K562 (cell line): ENCODE data around the gene RIMOC1. TPM values are rescaled to one million over a fixed set of nuclear protein-coding genes. Genes with fewer than 3 reads are reported as not detected.

Experiments
- ATAC-seq: fragments of 200-7000 bp; cut with Tn5 transposase; 3 replicates; pipeline ENCODE4 v1.9.1; 2020; ENCODE audit warnings: moderate library complexity
- BruUV-seq: library from RNA; stranded (reverse); fragments of 400-500 nt; replicated peaks from 2 replicates; lab custom pipeline; 2021; lab: Mats Ljungman, UMichigan
- CTCF ChIA-PET: fragments of 300-600 bp; formaldehyde crosslinking; extraction: SDS; loops from one replicate; lab custom pipeline; 2021; ENCODE audit warnings: low intra/inter-chr PET ratio; lab: Yijun Ruan, JAX
- POLR2A ChIA-PET: fragments of 300-600, 350-650 bp; sonication (Branson Sonifier 250); formaldehyde crosslinking; extraction: SDS; loops from one replicate; lab custom pipeline; 2021; ENCODE audit warnings: antibody characterized with exemption, inconsistent platforms; lab: Yijun Ruan, JAX
- DNase-seq, 4 experiments: peaks; one replicate each; pipeline versions ENCODE4 v3.0.0 to v3.0.0-alpha.2; 2011 to 2018; ENCODE audit warnings: low spot score in 3 of 4, mixed read lengths in 3 of 4; ENCODE audit errors: extremely low read depth in 1 of 4
- FAIRE-seq: peaks from 2 replicates; lab custom pipeline; 2011; peaks lifted over from hg19 to GRCh38; lab: Jason Lieb, UNC
- H2AFZ ChIP-seq: 2 replicates; pipeline ENCODE4 v1.6.0; 2011; ENCODE audit warnings: low read depth, low read length, control low read depth, inconsistent platforms
- H3K27ac ChIP-seq: fragments of 200-600 bp; 3 replicates; pipeline ENCODE4 v1.8.0; 2011; ENCODE audit warnings: low read depth, mild to moderate bottlenecking, control low read depth, inconsistent platforms, low read length, moderate library complexity, mixed read lengths; ENCODE audit errors: extremely low read depth
- H3K27me3 ChIP-seq, 2 experiments: fragments of 300-600 bp in 1 of 2; 2 replicates in 1 of 2; 3 replicates in 1 of 2; pipeline versions ENCODE4 v1.6.0 to v1.8.0; 2011; ENCODE audit warnings: inconsistent platforms in 2 of 2, low read length in 2 of 2, mild to moderate bottlenecking in 1 of 2, mixed read lengths in 1 of 2, moderate library complexity in 1 of 2; ENCODE audit not compliant: control insufficient read depth in 2 of 2, insufficient read depth in 2 of 2
- H3K36me3 ChIP-seq: fragments of 300-600 bp; 3 replicates; pipeline ENCODE4 v1.8.0; 2011; ENCODE audit warnings: mild to moderate bottlenecking, low read length, inconsistent platforms; ENCODE audit not compliant: control insufficient read depth, insufficient read depth
- H3K4me1 ChIP-seq, 2 experiments: fragments of 200-600 bp in 1 of 2; replicated peaks in 1 of 2; 2 replicates in 1 of 2; 3 replicates in 1 of 2; pipeline versions ENCODE4 v1.5.1 to v1.8.0; 2011; ENCODE audit warnings: inconsistent platforms in 2 of 2, low read length in 2 of 2, mild to moderate bottlenecking in 1 of 2, mixed read lengths in 1 of 2, moderate library complexity in 1 of 2; ENCODE audit not compliant: control insufficient read depth in 2 of 2, insufficient read depth in 2 of 2
- H3K4me2 ChIP-seq: 2 replicates; pipeline ENCODE4 v1.6.1; 2011; ENCODE audit warnings: low read length, control low read depth, inconsistent platforms, mixed read lengths; ENCODE audit not compliant: insufficient read depth
- H3K4me3 ChIP-seq: fragments of 200-600 bp; sonication (generic), shearing (Covaris generic); 2 replicates; pipeline ENCODE4 v1.5.1; 2016; ENCODE audit warnings: control low read depth, inconsistent platforms
- H3K79me2 ChIP-seq: fragments of 200-600 bp; 3 replicates; pipeline ENCODE4 v1.8.0; 2011; ENCODE audit warnings: low read length, inconsistent platforms; ENCODE audit not compliant: control insufficient read depth, insufficient read depth
- H3K9ac ChIP-seq, 2 experiments: 2 replicates each; pipeline versions ENCODE4 v1.6.0 to v1.6.1; 2011; ENCODE audit warnings: low read depth in 2 of 2, low read length in 2 of 2, control low read depth in 1 of 2, inconsistent platforms in 1 of 2, mild to moderate bottlenecking in 1 of 2, mixed read lengths in 1 of 2; ENCODE audit not compliant: insufficient read depth in 1 of 2
- H3K9me1 ChIP-seq: one replicate; pipeline ENCODE4 v1.6.0; 2011; ENCODE audit warnings: inconsistent platforms, mild to moderate bottlenecking, low read length, moderate library complexity; ENCODE audit not compliant: control insufficient read depth, insufficient read depth
- H3K9me3 ChIP-seq: replicated peaks from 2 replicates; pipeline ENCODE4 v1.5.1; 2011; ENCODE audit warnings: low read depth, low read length, inconsistent platforms; ENCODE audit not compliant: control insufficient read depth, insufficient read depth
- H4K20me1 ChIP-seq: replicated peaks from 2 replicates; pipeline ENCODE4 v1.6.1; 2011; ENCODE audit warnings: low read length, inconsistent platforms, mixed read lengths; ENCODE audit not compliant: control insufficient read depth, insufficient read depth
- ARID2 ChIP-seq: fragments of 450-650 bp; IDR thresholded peaks from 2 replicates; pipeline ENCODE4 v1.6.1; 2017; ENCODE audit warnings: antibody characterized with exemption, mild to moderate bottlenecking
- CC2D1A ChIP-seq: fragments of 450-650 bp; IDR thresholded peaks from 2 replicates; pipeline ENCODE4 v1.6.1; 2017; ENCODE audit warnings: mild to moderate bottlenecking
- ESRRA ChIP-seq: fragments of 450-650 bp; IDR thresholded peaks from 2 replicates; pipeline ENCODE4 v1.6.1; 2014; ENCODE audit warnings: low read depth, mild to moderate bottlenecking, moderate library complexity, borderline replicate concordance
- GATAD2A ChIP-seq: fragments of 450-650 bp; IDR thresholded peaks from 2 replicates; pipeline ENCODE4 v1.6.1; 2017
- HDGF ChIP-seq: fragments of 450-650 bp; IDR thresholded peaks from 2 replicates; pipeline ENCODE4 v1.6.1; 2016
- ILF3 ChIP-seq: fragments of 450-650 bp; IDR thresholded peaks from 2 replicates; pipeline ENCODE4 v1.6.1; 2018; ENCODE audit warnings: antibody characterized with exemption, mild to moderate bottlenecking, moderate library complexity, borderline replicate concordance
- MAFK ChIP-seq: IDR thresholded peaks from 2 replicates; pipeline ENCODE4 v1.6.1; 2011; ENCODE audit warnings: low read length, improper control_type of control experiment
- MTA3 ChIP-seq: fragments of 450-650 bp; formaldehyde crosslinking; IDR thresholded peaks from 2 replicates; pipeline ENCODE4 v1.6.1; 2017; ENCODE audit warnings: mild to moderate bottlenecking, borderline replicate concordance
- MYC ChIP-seq, 2 experiments: fragments of 250-450 bp in 1 of 2; sonication (Bioruptor Pico) in 1 of 2; IDR thresholded peaks; 2 replicates each; pipeline versions ENCODE4 v1.5.1 to v1.6.1; 2012 to 2021; ENCODE audit warnings: low read depth in 2 of 2, borderline replicate concordance in 1 of 2, improper control_type of control experiment in 1 of 2, low read length in 1 of 2, mild to moderate bottlenecking in 1 of 2, moderate library complexity in 1 of 2
- NFRKB ChIP-seq: fragments of 450-650 bp; IDR thresholded peaks from 2 replicates; pipeline ENCODE4 v1.6.1; 2016; ENCODE audit warnings: low read depth
- RAD21 ChIP-seq, 2 experiments: fragments of 250-450 bp in 1 of 2; fragments of 450-650 bp in 1 of 2; sonication (Bioruptor Pico) in 1 of 2; formaldehyde crosslinking in 1 of 2; IDR thresholded peaks in 1 of 2; conservative IDR thresholded peaks in 1 of 2; 2 replicates each; pipeline versions ENCODE4 v1.4.0 to v1.8.0; 2020 to 2022; ENCODE audit warnings: mild to moderate bottlenecking in 2 of 2, moderate library complexity in 1 of 2
- RB1 ChIP-seq: fragments of 450-650 bp; IDR thresholded peaks from 2 replicates; pipeline ENCODE4 v1.6.1; 2017; ENCODE audit warnings: low read depth, mild to moderate bottlenecking
- SMC3 ChIP-seq: conservative IDR thresholded peaks from 2 replicates; pipeline ENCODE4 v1.6.1; 2011; ENCODE audit warnings: low read depth, low read length, improper control_type of control experiment; ENCODE audit not compliant: insufficient read depth
- SOX6 ChIP-seq: fragments of 450-650 bp; IDR thresholded peaks from 2 replicates; pipeline ENCODE4 v1.6.1; 2014; ENCODE audit warnings: mild to moderate bottlenecking
- ZEB2 ChIP-seq: fragments of 450-650 bp; IDR thresholded peaks from 2 replicates; pipeline ENCODE4 v1.6.1; 2016
- ZNF175 ChIP-seq: fragments of 200-800 bp; sonication (Bioruptor generic); IDR thresholded peaks from 2 replicates; pipeline ENCODE4 v1.6.1; 2016; ENCODE audit warnings: low read depth, mild to moderate bottlenecking, missing genetic modification characterization, missing compliant biosample characterization
- WGBS: fragments of 100-300 bp; shearing (Covaris generic); methylation state at CpG from one replicate; pipeline ENCODE4 v1.1.6; 2016; ENCODE audit warnings: low coverage, mixed read lengths; ENCODE audit not compliant: insufficient coverage; ENCODE audit errors: missing lambda C conversion rate; 5-methylcytosine and 5-hydroxymethylcytosine counted together
- in situ Hi-C: fragments of 300-500 bp; cut with MboI; formaldehyde crosslinking; loops from 4 replicates; pipeline ENCODE4 v1.15.0; 2018; ENCODE audit warnings: inconsistent platforms, mixed read lengths
- intact Hi-C: fragments of 100-400 bp; cut with micrococcal nuclease; formaldehyde crosslinking; loops from 2 replicates; pipeline ENCODE4 v1.14.2; 2022
- polyA plus RNA-seq, 8 experiments: library from polyadenylated mRNA; depleted of rRNA in 4 of 8; stranded (reverse) in 5 of 8; unstranded in 3 of 8; fragments of >200 nt; fragmentation: Nextera tagmentation in 2 of 8; fragmentation: Illumina TruSeq in 1 of 8; extraction: Ambion mirVana in 2 of 8; extraction: Trizol in 1 of 8; gene quantifications; 2 replicates each; pipeline versions ENCODE4 v1.2.1 to v1.2.3, GENCODE V29; 2011 to 2014; ENCODE audit warnings: inconsistent platforms in 1 of 8, missing spikeins in 1 of 8
- total RNA-seq, 7 experiments: library from RNA; depleted of rRNA in 6 of 7; stranded (reverse); fragments of >200 nt in 6 of 7; fragmentation: Illumina TruSeq in 2 of 7; extraction: Trizol in 2 of 7; gene quantifications; 2 replicates each; pipeline versions ENCODE4 v1.2.1 to v1.2.3, GENCODE V29; 2011 to 2021; ENCODE audit warnings: low replicate concordance in 1 of 7
- TF ChIP-seq, protein P1 (sequence below), 2 experiments: fragments of 250-450 bp in 1 of 2; fragments of 450-650 bp in 1 of 2; sonication (Bioruptor Pico) in 1 of 2; IDR thresholded peaks; 2 replicates each; pipeline versions ENCODE4 v1.6.1 to v1.8.0; 2016 to 2021; ENCODE audit warnings: mild to moderate bottlenecking in 2 of 2, moderate library complexity in 2 of 2, missing compliant biosample characterization in 1 of 2, missing genetic modification characterization in 1 of 2

Gene RIMOC1
- total and polyA plus RNA-seq, 9 of the 15 experiments (the other 6 are each of a cell fraction or from before 2014, with no cell fraction given): 11.6 to 63.1 (median 30.8) TPM

DNA sequence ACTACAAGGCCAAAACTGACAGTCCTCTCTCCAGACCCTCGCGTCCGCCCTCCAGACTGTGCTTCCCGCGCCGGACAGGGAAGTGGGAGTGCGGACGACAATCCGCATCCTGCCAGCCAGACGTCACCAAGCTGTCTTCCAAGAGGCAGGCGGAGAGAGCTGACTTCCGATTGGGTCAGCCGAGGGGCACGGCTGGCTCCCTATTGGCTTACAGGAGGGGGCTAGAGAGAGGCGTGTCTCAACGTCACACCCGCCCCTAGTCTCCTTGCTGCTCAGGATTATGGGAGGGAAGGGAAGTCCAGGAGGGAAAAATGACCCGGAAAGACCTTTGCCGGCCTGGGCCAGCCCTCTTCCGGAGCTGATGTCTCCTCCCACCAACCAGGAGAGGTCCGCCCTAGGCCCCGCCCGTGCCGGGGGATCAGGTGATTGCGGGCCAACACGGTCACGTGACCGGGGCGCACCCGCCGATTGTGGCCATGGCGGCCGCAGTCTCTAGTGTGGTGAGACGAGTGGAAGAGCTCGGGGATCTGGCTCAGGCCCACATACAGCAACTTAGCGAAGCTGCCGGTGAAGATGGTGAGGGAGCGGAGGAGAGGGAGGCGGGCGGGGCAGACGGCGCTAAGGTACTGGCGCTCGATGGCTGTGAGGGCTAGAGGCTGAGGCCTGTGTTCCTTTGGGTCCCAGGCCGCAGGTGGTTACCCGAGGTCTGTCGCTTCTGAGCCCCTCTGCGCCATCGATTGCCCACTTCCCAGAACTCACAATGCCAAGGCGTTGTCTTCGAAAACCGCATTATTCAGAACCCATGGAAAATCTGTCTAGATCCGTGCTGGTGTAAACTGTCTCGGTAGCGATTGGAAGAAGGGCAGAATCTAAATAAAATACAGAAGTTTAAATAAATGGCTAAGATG lies at the start of gene RIMOC1 (continued):
- TF ChIP-seq, protein P1, sequence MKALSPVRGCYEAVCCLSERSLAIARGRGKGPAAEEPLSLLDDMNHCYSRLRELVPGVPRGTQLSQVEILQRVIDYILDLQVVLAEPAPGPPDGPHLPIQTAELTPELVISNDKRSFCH (CRISPR knock-in tag; IDR thresholded peaks at IDR 0.05): no peak
- TF ChIP-seq, protein P1 (tag; IDR thresholded peaks at IDR 0.05): peak; percentile 85
- TF ChIP-seq GATAD2A (no peak), ILF3 (no peak)

DNA sequence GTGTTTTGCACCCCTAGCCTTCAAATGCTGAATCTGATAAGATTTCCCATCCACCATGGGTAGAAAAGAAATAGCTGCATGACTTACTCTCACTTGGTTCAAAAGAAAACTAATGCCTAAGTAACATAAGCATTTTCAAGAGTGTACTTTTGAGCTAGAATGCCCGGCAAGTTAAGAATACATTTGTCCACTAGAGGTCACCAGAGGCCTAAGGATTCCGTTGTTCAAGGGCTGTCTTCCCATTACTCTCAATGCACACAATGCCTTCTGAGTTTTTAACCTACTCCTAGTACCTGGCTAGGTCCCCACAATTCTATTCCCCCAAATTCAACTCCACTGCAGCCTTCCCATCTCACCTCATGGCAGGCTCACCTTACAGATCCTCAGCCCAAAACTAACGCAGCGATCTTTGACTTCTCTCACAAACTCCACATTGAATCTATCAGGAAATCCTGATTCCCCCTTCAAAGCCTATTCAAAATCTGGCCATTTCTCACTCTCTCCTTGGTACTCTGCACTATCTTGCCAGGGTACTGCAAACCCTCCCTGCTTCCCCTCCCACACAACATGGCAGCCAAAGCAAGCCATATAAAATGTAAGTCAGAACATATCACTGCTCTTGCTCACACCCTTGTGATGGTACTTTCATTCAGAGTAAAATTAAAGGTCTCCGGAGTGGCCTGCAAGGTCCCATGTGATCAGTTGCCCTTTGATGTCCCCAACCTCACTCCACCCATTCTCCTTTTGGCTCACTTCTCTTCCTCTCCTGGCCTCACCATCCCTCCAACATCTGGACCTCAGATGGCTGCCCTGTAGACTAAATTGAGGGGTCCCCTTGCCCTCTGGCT lies 47.3 kb upstream of the RIMOC1 start:
- H3K36me3 ChIP-seq: peaks cover 68% of the 10 kb centered on the region
- no peaks in the 10 kb centered on the region for H3K79me2 ChIP-seq
- peak; percentile 98 for ATAC-seq
- peak; percentile 64 to 86 (median 70) for DNase-seq
- H3K9me3 ChIP-seq: no peaks in the 10 kb centered on the region
- no peaks in the 10 kb centered on the region; a peak in 1 of 5 replicates for H3K27me3 ChIP-seq
- H3K27ac ChIP-seq: no peak overlapping the region
- in situ Hi-C loops (loop anchor here (5.0 to 25.0 kb wide), 3 partner anchors 205 to 905 kb away; partner anchors contain the start of gene CCDC152), intact Hi-C loops (loop anchor here (1.0 to 10.0 kb wide), 7 partner anchors 68 to 1030 kb away; partner anchors contain the start of gene FBXO4)
- no peaks in the 10 kb centered on the region for H3K9me1 ChIP-seq
- 42% methylated on average over 5 of the region's 5 CpGs for WGBS
- H3K4me3 ChIP-seq: no peak overlapping the region
- ChIA-PET POLR2A (interaction anchor here (1.0 to 2.1 kb wide), 2 partner anchors 16 to 201 kb away, joined by 3 to 9 read pairs; no protein-coding TSS in a partner anchor), CTCF (interaction anchor here (0.6 to 2.0 kb wide), 9 partner anchors 68 to 1038 kb away, joined by 3 to 19 read pairs (median 4); partner anchors contain the start of gene FBXO4)
- FAIRE-seq: peak; percentile 90
- no TSS peak for BruUV-seq
- no peak overlapping the region for H3K4me2 ChIP-seq
- H3K4me1 ChIP-seq: no peaks in the 10 kb centered on the region
- H3K9ac ChIP-seq: no peak overlapping the region
- H2AFZ ChIP-seq: no peak overlapping the region
- no peaks in the 10 kb centered on the region; the same call in 1 of the 2 replicates for H4K20me1 ChIP-seq
- TF ChIP-seq ZNF175 (CRISPR knock-in tag) (no peak), MTA3 (0 out of 2 replicates have a peak, but pooled peaks have one; percentile 21), HDGF (0 out of 2 replicates have a peak, but pooled peaks have one; percentile 50), SOX6 (0 out of 2 replicates have a peak, but pooled peaks have one; percentile 11), NFRKB (no peak), RB1 (peak; percentile 52; the same call in 1 of the 2 replicates), ZEB2 (peak; percentile 46; the same call in 1 of the 2 replicates), ESRRA (0 out of 2 replicates have a peak, but pooled peaks have one; percentile 30), CC2D1A (0 out of 2 replicates have a peak, but pooled peaks have one; percentile 63), MAFK (0 out of 2 replicates have a peak, but pooled peaks have one; percentile 6), MYC (IDR thresholded peaks at IDR 0.05; ENCODE audit: low read depth, low read length) (0 out of 2 replicates have a peak, but pooled peaks have one; percentile 22), MYC (CRISPR knock-in tag; IDR thresholded peaks at IDR 0.05; ENCODE audit: borderline replicate concordance, low read depth) (no peak), ARID2 (0 out of 2 replicates have a peak, but pooled peaks have one; percentile 53), RAD21 (CRISPR knock-in tag; conservative IDR thresholded peaks at IDR 0.05 in 1 of 2, IDR thresholded peaks at IDR 0.05 in 1 of 2) (peak; percentile 96), SMC3 (peak; percentile 88)
